ENCODE data around the gene SAT2.

SAT2 gene

GRCh38 chr17:7656958-7657609 lies 29.5 kb upstream of the SAT2 start:
- TF ChIP-seq CTCF (conservative IDR thresholded peaks at IDR 0.05; ENCODE audit: low read depth, low read length): peak; percentile 11
- no peak overlapping the region for H3K4me3 ChIP-seq (ENCODE audit: low read depth, low read length)
- no peak for DNase-seq (ENCODE audit: low read depth)

- no peak for TF ChIP-seq CTCF (conservative IDR thresholded peaks at IDR 0.05; ENCODE audit: low read depth, low read length)
- no peak overlapping the region for H3K4me3 ChIP-seq (ENCODE audit: low read depth, low read length)
- DNase-seq (ENCODE audit: low read depth): no peak
Measured at GRCh38 chr17:7655541-7655840, 27.9 kb upstream of the SAT2 start.

GRCh38 chr17:7654832-7655540 lies 27.4 kb upstream of the SAT2 start:
- no peak for TF ChIP-seq CTCF (conservative IDR thresholded peaks at IDR 0.05; ENCODE audit: low read depth, low read length)
- peak; percentile 23 for DNase-seq (ENCODE audit: low read depth)
- no peak overlapping the region for H3K4me3 ChIP-seq (ENCODE audit: low read depth, low read length)

GRCh38 chr17:7652388-7653356 lies 25.1 kb upstream of the SAT2 start:
- no peak for TF ChIP-seq CTCF (conservative IDR thresholded peaks at IDR 0.05; ENCODE audit: low read depth, low read length)
- DNase-seq (ENCODE audit: low read depth): no peak
- no peak overlapping the region for H3K4me3 ChIP-seq (ENCODE audit: low read depth, low read length)

- H3K4me3 ChIP-seq (ENCODE audit: low read depth, low read length): peak overlapping the region; percentile 43
- no peak for DNase-seq (ENCODE audit: low read depth)
- TF ChIP-seq CTCF (conservative IDR thresholded peaks at IDR 0.05; ENCODE audit: low read depth, low read length): no peak
Measured at GRCh38 chr17:7651665-7652387, 24.2 kb upstream of the SAT2 start.

- H3K4me3 ChIP-seq (ENCODE audit: low read depth, low read length): peak overlapping the region; percentile 43
- TF ChIP-seq CTCF (conservative IDR thresholded peaks at IDR 0.05; ENCODE audit: low read depth, low read length): no peak
- DNase-seq (ENCODE audit: low read depth): no peak
Measured at GRCh38 chr17:7651097-7651664, 23.6 kb upstream of the SAT2 start.
